T-helper 17 cell (primary cell): ENCODE data around the gene CMPK2. TPM values are rescaled to one million over a fixed set of nuclear protein-coding genes. Genes with fewer than 3 reads are reported as not detected.

Experiments
- ATAC-seq: fragments of 150-1000 bp; cut with Tn5 transposase; 2 replicates; pipeline ENCODE4 v1.10.0; 2021; ENCODE audit warnings: mild to moderate bottlenecking, moderate library complexity
- DNase-seq, 3 donors: peaks; one replicate each; pipeline versions ENCODE4 v3.0.0 to v3.0.0-alpha.2; 2020 to 2021
- H3K9me3 ChIP-seq: one replicate; pipeline ENCODE4 v1.7.0; 2013; ENCODE audit warnings: low read length, mild to moderate bottlenecking; ENCODE audit not compliant: control insufficient read depth, poor library complexity, severe bottlenecking
- H3K27ac Mint-ChIP-seq: one replicate; pipeline ENCODE4 v1.8.0; 2022; ENCODE audit warnings: mild to moderate bottlenecking, moderate library complexity, mixed read lengths
- H3K27me3 Mint-ChIP-seq: one replicate; pipeline ENCODE4 v1.8.0; 2022; ENCODE audit warnings: mixed read lengths
- H3K36me3 Mint-ChIP-seq: one replicate; pipeline ENCODE4 v1.8.0; 2022; ENCODE audit warnings: low read depth, mixed read lengths
- H3K4me1 Mint-ChIP-seq: one replicate; pipeline ENCODE4 v1.8.0; 2022; ENCODE audit warnings: mild to moderate bottlenecking, mixed read lengths
- H3K4me3 Mint-ChIP-seq: one replicate; pipeline ENCODE4 v1.8.0; 2022; ENCODE audit warnings: mild to moderate bottlenecking, moderate library complexity, mixed read lengths
- total RNA-seq, 4 donors: library from RNA in 2 of 4; stranded (reverse) in 2 of 4; gene quantifications; one replicate each; pipeline ENCODE4 v1.2.3 and lab custom pipeline; 2022 to 2026

The CMPK2 gene
- total RNA-seq, 2 donors from 2014 or later = 5.3 to 5.9 TPM

GRCh38 chr2:6826081-6826913, 39.4 kb downstream of the CMPK2 start:
- peak; percentile 77 for ATAC-seq
- H3K27me3 Mint-ChIP-seq = peaks cover 1% of the 10 kb centered on the region
- H3K27ac Mint-ChIP-seq = peak overlapping the region; percentile 54
- H3K36me3 Mint-ChIP-seq = no peaks in the 10 kb centered on the region
- no peaks in the 10 kb centered on the region for H3K9me3 ChIP-seq
- peak in 1 of 3 donors; percentile 34 for DNase-seq
- H3K4me3 Mint-ChIP-seq = no peak overlapping the region
- peaks cover 6% of the 10 kb centered on the region for H3K4me1 Mint-ChIP-seq

- H3K9me3 ChIP-seq = no peaks in the 10 kb centered on the region
- Mint-ChIP-seq H3K4me1 (peaks cover 6% of the 10 kb centered on the region), H3K36me3 (no peaks in the 10 kb centered on the region), H3K27ac (no peak overlapping the region), H3K4me3 (no peak overlapping the region), H3K27me3 (peaks cover 12% of the 10 kb centered on the region)
- DNase-seq (no peak), ATAC-seq (no peak)
These were observed 40.7 kb downstream of the CMPK2 start for GRCh38 chr2:6824962-6825361.

- peaks cover 12% of the 10 kb centered on the region for H3K27me3 Mint-ChIP-seq
- ATAC-seq (no peak), DNase-seq (no peak)
- no peak overlapping the region for H3K4me3 Mint-ChIP-seq
- no peaks in the 10 kb centered on the region for H3K36me3 Mint-ChIP-seq
- no peak overlapping the region for H3K27ac Mint-ChIP-seq
- no peaks in the 10 kb centered on the region for H3K9me3 ChIP-seq
- peaks cover 6% of the 10 kb centered on the region for H3K4me1 Mint-ChIP-seq
These were observed 42.6 kb downstream of the CMPK2 start for GRCh38 chr2:6823111-6823510.

- H3K36me3 Mint-ChIP-seq = no peaks in the 10 kb centered on the region
- ATAC-seq = no peak
- no peaks in the 10 kb centered on the region for H3K9me3 ChIP-seq
- H3K4me1 Mint-ChIP-seq = peaks cover 6% of the 10 kb centered on the region
- H3K27ac Mint-ChIP-seq = no peak overlapping the region
- no peak overlapping the region for H3K4me3 Mint-ChIP-seq
- DNase-seq = no peak
- peaks cover 19% of the 10 kb centered on the region for H3K27me3 Mint-ChIP-seq
These were observed 43.3 kb downstream of the CMPK2 start for GRCh38 chr2:6822406-6822805.

- no peak overlapping the region for H3K27ac Mint-ChIP-seq
These were observed 44.7 kb downstream of the CMPK2 start for GRCh38 chr2:6820903-6821584.

GRCh38 chr2:6820236-6820635, 45.5 kb downstream of the CMPK2 start:
- DNase-seq (no peak), ATAC-seq (no peak)
- no peak overlapping the region for H3K27ac Mint-ChIP-seq
- no peaks in the 10 kb centered on the region for H3K4me1 Mint-ChIP-seq
- no peaks in the 10 kb centered on the region for H3K36me3 Mint-ChIP-seq
- H3K4me3 Mint-ChIP-seq = no peak overlapping the region
- H3K27me3 Mint-ChIP-seq = peaks cover 26% of the 10 kb centered on the region
- H3K9me3 ChIP-seq = no peaks in the 10 kb centered on the region

More at GRCh38 chr2:6820903-6821584, 44.7 kb downstream of the CMPK2 start:
- peaks cover 26% of the 10 kb centered on the region for H3K27me3 Mint-ChIP-seq
- no peaks in the 10 kb centered on the region for H3K36me3 Mint-ChIP-seq
- DNase-seq (no peak), ATAC-seq (no peak)
- no peaks in the 10 kb centered on the region for H3K9me3 ChIP-seq
- no peak overlapping the region for H3K4me3 Mint-ChIP-seq
- peaks cover under 1% of the 10 kb centered on the region for H3K4me1 Mint-ChIP-seq

GRCh38 chr2:6819668-6820067, 46.0 kb downstream of the CMPK2 start:
- H3K4me3 Mint-ChIP-seq = no peak overlapping the region
- peaks cover 26% of the 10 kb centered on the region for H3K27me3 Mint-ChIP-seq
- H3K9me3 ChIP-seq = no peaks in the 10 kb centered on the region
- H3K4me1 Mint-ChIP-seq = no peaks in the 10 kb centered on the region
- H3K36me3 Mint-ChIP-seq = no peaks in the 10 kb centered on the region
- ATAC-seq = no peak
- no peak for DNase-seq
- H3K27ac Mint-ChIP-seq = no peak overlapping the region

- H3K4me1 Mint-ChIP-seq = no peaks in the 10 kb centered on the region
- H3K4me3 Mint-ChIP-seq = no peak overlapping the region
- no peak for DNase-seq
- H3K27me3 Mint-ChIP-seq = peaks cover 27% of the 10 kb centered on the region
- no peak for ATAC-seq
- no peak overlapping the region for H3K27ac Mint-ChIP-seq
- no peaks in the 10 kb centered on the region for H3K9me3 ChIP-seq
- no peaks in the 10 kb centered on the region for H3K36me3 Mint-ChIP-seq
These were observed 47.7 kb downstream of the CMPK2 start for GRCh38 chr2:6818012-6818411.

- H3K4me3 Mint-ChIP-seq = no peak overlapping the region
- no peaks in the 10 kb centered on the region for H3K4me1 Mint-ChIP-seq
- no peak overlapping the region for H3K27ac Mint-ChIP-seq
- peaks cover 3% of the 10 kb centered on the region for H3K36me3 Mint-ChIP-seq
- ATAC-seq = no peak
- no peaks in the 10 kb centered on the region for H3K9me3 ChIP-seq
- peaks cover 46% of the 10 kb centered on the region for H3K27me3 Mint-ChIP-seq
- no peak for DNase-seq
These were observed 50.8 kb downstream of the CMPK2 start for GRCh38 chr2:6814869-6815268.

- H3K36me3 Mint-ChIP-seq = peaks cover 3% of the 10 kb centered on the region
- DNase-seq = no peak
- no peak overlapping the region for H3K27ac Mint-ChIP-seq
- ATAC-seq = no peak
- H3K4me3 Mint-ChIP-seq = no peak overlapping the region
- no peaks in the 10 kb centered on the region for H3K4me1 Mint-ChIP-seq
- peaks cover 50% of the 10 kb centered on the region for H3K27me3 Mint-ChIP-seq
- H3K9me3 ChIP-seq = no peaks in the 10 kb centered on the region
These were observed 51.4 kb downstream of the CMPK2 start for GRCh38 chr2:6814312-6814711.

GRCh38 chr2:6813573-6813972, 52.1 kb downstream of the CMPK2 start:
- no peak overlapping the region for H3K4me3 Mint-ChIP-seq
- peaks cover 3% of the 10 kb centered on the region for H3K4me1 Mint-ChIP-seq
- H3K27me3 Mint-ChIP-seq = peaks cover 58% of the 10 kb centered on the region
- no peaks in the 10 kb centered on the region for H3K9me3 ChIP-seq
- H3K27ac Mint-ChIP-seq = no peak overlapping the region
- no peak for DNase-seq
- ATAC-seq = no peak
- peaks cover 5% of the 10 kb centered on the region for H3K36me3 Mint-ChIP-seq

- no peak overlapping the region for H3K4me3 Mint-ChIP-seq
- peaks cover 5% of the 10 kb centered on the region for H3K36me3 Mint-ChIP-seq
- no peak overlapping the region for H3K27ac Mint-ChIP-seq
- peaks cover 3% of the 10 kb centered on the region for H3K4me1 Mint-ChIP-seq
- H3K27me3 Mint-ChIP-seq = peaks cover 62% of the 10 kb centered on the region
- DNase-seq = no peak
- ATAC-seq = no peak
- no peaks in the 10 kb centered on the region for H3K9me3 ChIP-seq
These were observed 52.7 kb downstream of the CMPK2 start for GRCh38 chr2:6812857-6813530.

- no peaks in the 10 kb centered on the region for H3K9me3 ChIP-seq
- ATAC-seq (no peak), DNase-seq (no peak)
- Mint-ChIP-seq H3K27ac (no peak overlapping the region), H3K4me3 (no peak overlapping the region), H3K4me1 (peaks cover 3% of the 10 kb centered on the region), H3K36me3 (peaks cover 7% of the 10 kb centered on the region), H3K27me3 (peaks cover 67% of the 10 kb centered on the region)
These were observed 54.7 kb downstream of the CMPK2 start for GRCh38 chr2:6810961-6811360.
